Fibroblast of villous mesenchyme (primary cell): ENCODE results near the gene RO60. TPM values are rescaled to one million over a fixed set of nuclear protein-coding genes. Genes with fewer than 3 reads are reported as not detected.
"Not testable (repeated sequence)": the region's sequence is repeated elsewhere in the genome, so short reads cannot be mapped to it uniquely, and the experiment has no call there.

ENCODE experiments used
- DNase-seq: peaks from one replicate; pipeline ENCODE4 v3.0.0-alpha.2; 2010; ENCODE audit warnings: low read depth
- H3K4me3 ChIP-seq: 2 replicates; pipeline ENCODE4 v1.5.1; 2011; ENCODE audit warnings: low read depth, mild to moderate bottlenecking, low read length
- total RNA-seq: library from RNA; depleted of rRNA; stranded (reverse); fragments of >200 nt; gene quantifications from 2 replicates; pipeline ENCODE4 v1.2.3, GENCODE V29; 2012
- TF ChIP-seq, protein P1 (sequence below): IDR thresholded peaks from 2 replicates; pipeline ENCODE4 v1.5.1; 2012; ENCODE audit warnings: low read depth, mild to moderate bottlenecking, low read length; ENCODE audit not compliant: insufficient read depth

The RO60 gene
- total RNA-seq, 1 donor = 226 TPM

DNA sequence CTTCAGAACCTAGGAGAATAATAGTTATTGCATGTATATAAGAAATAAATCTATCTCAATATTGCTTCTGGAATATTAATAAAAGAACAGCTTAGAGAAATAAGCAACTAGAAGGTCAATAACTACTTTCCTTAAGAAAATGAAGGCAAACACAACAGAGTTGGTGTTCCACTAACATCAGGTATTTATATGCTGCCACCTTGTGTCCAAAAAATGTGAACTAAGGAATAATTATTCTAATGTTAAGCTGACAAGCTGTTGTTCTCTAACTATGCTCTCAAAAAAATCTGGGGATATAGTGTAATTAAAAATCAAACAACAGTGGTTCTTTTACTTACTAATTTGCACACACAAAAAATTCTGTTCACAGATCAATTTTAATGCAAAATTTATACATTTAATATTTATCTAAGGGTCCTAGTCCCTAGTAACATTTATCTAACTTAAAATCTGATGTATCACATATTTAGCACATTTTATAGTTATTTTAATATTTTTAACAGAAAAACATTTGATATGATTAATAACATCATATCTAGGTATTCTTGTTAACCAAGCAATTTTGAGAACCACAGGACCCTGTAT is 39.9 kb upstream of the RO60 start:
- peak; percentile 72 for DNase-seq
- H3K4me3 ChIP-seq = no peak overlapping the region
- TF ChIP-seq, protein P1, sequence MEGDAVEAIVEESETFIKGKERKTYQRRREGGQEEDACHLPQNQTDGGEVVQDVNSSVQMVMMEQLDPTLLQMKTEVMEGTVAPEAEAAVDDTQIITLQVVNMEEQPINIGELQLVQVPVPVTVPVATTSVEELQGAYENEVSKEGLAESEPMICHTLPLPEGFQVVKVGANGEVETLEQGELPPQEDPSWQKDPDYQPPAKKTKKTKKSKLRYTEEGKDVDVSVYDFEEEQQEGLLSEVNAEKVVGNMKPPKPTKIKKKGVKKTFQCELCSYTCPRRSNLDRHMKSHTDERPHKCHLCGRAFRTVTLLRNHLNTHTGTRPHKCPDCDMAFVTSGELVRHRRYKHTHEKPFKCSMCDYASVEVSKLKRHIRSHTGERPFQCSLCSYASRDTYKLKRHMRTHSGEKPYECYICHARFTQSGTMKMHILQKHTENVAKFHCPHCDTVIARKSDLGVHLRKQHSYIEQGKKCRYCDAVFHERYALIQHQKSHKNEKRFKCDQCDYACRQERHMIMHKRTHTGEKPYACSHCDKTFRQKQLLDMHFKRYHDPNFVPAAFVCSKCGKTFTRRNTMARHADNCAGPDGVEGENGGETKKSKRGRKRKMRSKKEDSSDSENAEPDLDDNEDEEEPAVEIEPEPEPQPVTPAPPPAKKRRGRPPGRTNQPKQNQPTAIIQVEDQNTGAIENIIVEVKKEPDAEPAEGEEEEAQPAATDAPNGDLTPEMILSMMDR = peak; percentile 48

DNA sequence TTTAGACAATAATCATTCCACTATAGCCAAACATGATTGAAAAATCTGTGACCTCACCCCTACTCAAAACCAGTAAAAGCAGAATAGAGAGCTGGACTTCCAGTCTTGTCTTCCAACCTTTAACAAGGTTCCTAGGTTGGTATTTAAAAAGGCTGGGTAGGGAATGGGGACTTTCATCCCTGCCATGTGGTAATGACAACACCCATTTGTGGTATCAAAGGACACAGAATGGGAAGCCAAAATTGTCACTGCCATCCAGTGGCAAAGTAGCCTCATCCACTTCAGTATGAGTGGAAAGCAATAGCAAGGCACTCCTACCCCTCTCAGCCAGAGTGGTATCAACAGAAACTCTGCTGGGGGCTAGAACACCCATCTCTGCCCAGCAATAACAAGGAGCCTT is 34.2 kb upstream of the RO60 start:
- TF ChIP-seq, protein P1 = no peak
- no peak overlapping the region for H3K4me3 ChIP-seq
- DNase-seq = no peak

DNA sequence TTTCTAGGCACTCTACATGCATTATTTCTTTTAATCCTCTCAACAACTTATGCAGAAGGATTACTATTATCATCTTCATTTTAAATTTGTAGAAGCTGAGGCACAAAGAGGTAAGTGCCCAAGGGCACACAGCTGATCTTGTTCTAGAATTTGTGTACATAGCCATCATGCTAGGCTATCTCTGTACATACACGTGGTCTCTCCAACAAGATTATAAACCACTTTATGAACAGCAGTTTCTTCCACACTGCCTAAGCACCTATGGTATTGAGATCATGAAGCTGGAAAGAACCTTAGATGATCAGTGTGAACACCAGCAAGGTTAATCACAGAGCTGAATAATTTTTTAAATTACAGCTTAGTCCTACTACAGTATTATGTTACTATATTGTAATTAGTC is 29.1 kb upstream of the RO60 start:
- DNase-seq = no peak
- no peak overlapping the region for H3K4me3 ChIP-seq
- TF ChIP-seq, protein P1 = no peak

DNA sequence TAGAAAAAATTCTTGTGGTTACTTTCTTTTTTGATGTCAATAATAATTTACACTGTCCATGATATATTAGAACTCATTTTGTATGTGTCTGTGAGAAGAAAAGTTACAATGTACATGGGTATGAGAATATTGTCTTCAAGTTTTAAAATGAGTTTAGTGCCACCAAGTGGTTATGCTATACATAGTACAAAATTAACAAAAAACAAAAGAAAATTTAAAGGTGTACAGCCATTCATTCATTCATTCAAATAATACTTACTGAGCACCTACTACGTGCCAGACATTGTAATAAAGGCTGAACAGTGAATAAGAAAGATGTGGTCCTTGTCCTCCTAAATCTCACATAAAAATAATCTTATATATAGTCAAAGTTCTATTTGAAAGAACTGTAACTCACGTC is 28.0 kb upstream of the RO60 start:
- TF ChIP-seq, protein P1 = peak; percentile 30
- DNase-seq = peak; percentile 18
- no peak overlapping the region for H3K4me3 ChIP-seq

DNA sequence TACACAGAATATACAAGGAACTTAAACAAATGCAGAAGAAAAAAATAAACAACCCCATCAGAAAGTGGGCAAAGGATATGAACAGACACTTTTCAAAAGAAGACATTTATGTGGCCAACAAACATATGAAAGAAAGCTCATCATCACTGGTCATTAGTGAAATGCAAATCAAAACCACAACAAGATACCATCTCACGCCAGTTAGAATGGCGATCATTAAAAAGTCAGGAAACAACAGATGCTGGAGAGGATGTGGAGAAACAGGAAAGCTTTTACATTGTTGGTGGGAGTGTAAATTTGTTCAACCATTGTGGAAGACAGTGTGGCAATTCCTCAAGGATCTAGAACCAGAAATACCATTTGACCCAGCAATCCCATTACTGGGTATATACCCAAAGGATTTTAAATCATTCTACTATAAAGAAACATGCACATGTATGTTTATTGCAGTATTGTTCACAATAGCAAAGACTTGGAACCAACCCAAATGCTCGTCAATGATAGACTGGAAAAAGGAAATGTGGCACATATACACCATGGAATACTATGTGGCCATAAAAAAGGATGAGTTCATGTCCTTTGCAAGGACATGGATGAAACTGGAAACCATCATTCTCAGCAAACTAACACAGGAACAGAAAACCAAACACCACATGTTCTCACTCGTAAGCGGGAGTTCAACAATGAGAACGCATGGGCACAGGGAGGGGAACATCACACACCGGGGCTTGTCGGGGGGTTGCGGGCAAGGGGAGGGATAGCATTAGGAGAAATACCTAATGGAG is 26.6 kb upstream of the RO60 start:
- not testable (repeated sequence) for H3K4me3 ChIP-seq, DNase-seq

DNA sequence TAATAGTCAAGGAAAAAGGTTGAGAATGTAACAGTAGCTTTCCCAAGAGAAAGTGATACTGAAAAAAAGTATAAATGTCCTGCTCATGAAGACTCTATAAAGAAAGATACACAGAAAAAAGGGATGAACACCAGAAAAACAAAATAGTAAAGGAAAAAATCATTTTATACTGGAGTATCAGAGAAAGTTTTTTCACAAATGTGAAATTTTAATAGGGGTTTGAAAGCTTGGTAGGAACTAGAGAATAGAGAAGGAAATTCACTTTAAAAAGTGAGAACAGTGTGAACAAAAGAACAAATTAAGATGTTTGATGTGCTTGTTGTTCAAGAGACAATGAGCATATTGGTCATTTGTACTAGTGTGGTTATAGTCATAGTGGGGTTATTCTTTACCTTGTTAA is 25.8 kb upstream of the RO60 start:
- no peak for DNase-seq
- TF ChIP-seq, protein P1 = no peak
- H3K4me3 ChIP-seq = no peak overlapping the region

DNA sequence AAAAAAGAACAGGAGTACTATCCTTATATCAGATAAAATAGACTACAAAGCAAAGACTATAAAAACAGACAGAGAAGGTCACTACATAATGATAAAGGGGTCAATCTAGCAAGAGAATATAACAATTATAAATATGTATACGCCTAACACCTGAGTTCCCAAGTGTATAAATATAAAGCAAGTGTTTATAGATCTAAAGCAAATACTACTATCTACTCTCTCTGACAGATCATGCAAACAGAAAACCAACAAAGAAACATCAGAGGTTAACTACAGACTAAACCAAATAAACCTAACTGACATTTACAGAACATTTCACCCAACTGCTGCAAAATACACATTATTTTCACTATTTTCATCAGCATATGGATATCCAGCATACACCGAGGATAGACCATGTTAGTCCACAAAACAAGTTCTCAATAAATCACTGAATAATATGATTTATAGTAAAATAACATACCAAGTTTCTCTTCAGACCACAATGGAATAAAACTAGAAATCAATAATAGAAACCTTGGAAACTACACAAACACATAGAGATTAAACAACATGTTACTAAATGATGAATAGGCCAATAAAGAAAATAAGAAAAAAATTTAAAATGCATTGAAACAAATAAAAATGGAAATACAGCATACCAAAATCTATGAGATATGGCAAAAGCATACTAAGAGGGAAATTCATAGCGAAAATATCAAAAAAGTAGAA is 22.9 kb upstream of the RO60 start:
- DNase-seq = no peak
- TF ChIP-seq, protein P1 = no peak
- no peak overlapping the region for H3K4me3 ChIP-seq
